VCaP (cell line): ENCODE measurements around the gene OXLD1.
A peak's percentile ranks its signal among the peaks of the same experiment; 100 is the strongest.

Source experiments
- H3K27ac ChIP-seq: fragments of 450-650 bp; 2 replicates; pipeline ENCODE4 v1.5.1; 2017
- CTCF ChIP-seq: fragments of 450-650 bp; conservative IDR thresholded peaks from 2 replicates; pipeline ENCODE4 v1.5.1; 2017; ENCODE audit warnings: mild to moderate bottlenecking, moderate library complexity

Gene OXLD1

GRCh38 chr17:81684442-81684911 lies 18.1 kb upstream of the OXLD1 start:
- H3K27ac ChIP-seq = peak overlapping the region; percentile 91
- no peak for TF ChIP-seq CTCF

GRCh38 chr17:81683584-81684441 lies 17.4 kb upstream of the OXLD1 start, which contains the start of the genes ARL16 and HGS:
Gene ARL16, minus strand, starts transcription at chr17:81683797. Its CDS starts 44 bp downstream, at chr17:81683753.
Gene HGS, plus strand, starts transcription at chr17:81684011. Its CDS starts 56 bp downstream, at chr17:81684067.
- no peak for TF ChIP-seq CTCF
- peak within 1 kb of the TSS; percentile 91 for H3K27ac ChIP-seq

- H3K27ac ChIP-seq = peak overlapping the region; percentile 91
These were observed 16.8 kb upstream of the OXLD1 start for GRCh38 chr17:81683208-81683583.

GRCh38 chr17:81682565-81683207 lies 16.3 kb upstream of the OXLD1 start:
- no peak for TF ChIP-seq CTCF
- H3K27ac ChIP-seq = peak overlapping the region; percentile 91

More at GRCh38 chr17:81683208-81683583, 16.8 kb upstream of the OXLD1 start:
- TF ChIP-seq CTCF = no peak

GRCh38 chr17:81681672-81682071 lies 15.3 kb upstream of the OXLD1 start:
- no peak for TF ChIP-seq CTCF
- no peak overlapping the region for H3K27ac ChIP-seq

GRCh38 chr17:81680150-81680549 lies 13.7 kb upstream of the OXLD1 start:
- no peak overlapping the region for H3K27ac ChIP-seq
- TF ChIP-seq CTCF = no peak

- H3K27ac ChIP-seq = no peak overlapping the region
- no peak for TF ChIP-seq CTCF
These were observed 10.5 kb upstream of the OXLD1 start for GRCh38 chr17:81676906-81677305.
